ENCODE data around the gene KLRG1. TPM values are rescaled to one million over a fixed set of nuclear protein-coding genes. Genes with fewer than 3 reads are reported as not detected.

Gene KLRG1
- total RNA-seq, 4 donors from 2014 or later: 5.1 to 10.5 (median 7.4) TPM

DNA sequence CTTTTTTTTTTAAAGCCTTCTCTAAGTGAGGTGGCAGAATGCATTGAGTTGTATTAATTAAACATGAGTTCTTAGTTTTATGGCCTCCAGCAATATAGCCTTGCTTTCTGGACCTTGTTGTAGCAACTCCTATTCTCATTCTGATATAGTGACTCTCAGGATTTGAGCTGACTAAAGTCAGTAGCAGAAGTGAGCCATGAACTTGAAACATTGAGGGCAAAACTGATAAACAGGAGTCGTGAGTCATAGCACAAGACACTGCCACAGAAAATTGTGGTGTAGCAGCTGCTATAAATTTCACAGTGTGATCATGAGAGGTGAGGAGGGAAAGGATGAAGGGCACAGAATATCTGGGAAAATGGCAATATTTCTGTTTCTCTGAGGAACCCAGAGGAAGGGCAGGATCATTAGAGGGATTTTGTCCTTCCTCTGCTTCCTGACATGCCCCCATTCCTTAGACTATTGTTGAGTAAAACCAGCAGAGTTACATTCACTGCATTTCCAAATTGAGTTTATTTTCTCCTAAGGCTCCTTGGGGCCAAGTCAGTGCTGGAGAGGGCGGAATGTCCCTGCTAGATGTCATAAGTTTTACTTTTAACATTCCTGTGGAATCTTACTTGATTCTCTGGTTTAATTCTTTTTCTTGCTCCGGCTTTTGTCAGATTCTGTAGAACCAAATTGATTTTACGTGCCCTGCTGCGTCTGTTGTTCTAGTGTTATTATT, 7.5 kb downstream of the KLRG1 start:
- TF ChIP-seq, protein P1, sequence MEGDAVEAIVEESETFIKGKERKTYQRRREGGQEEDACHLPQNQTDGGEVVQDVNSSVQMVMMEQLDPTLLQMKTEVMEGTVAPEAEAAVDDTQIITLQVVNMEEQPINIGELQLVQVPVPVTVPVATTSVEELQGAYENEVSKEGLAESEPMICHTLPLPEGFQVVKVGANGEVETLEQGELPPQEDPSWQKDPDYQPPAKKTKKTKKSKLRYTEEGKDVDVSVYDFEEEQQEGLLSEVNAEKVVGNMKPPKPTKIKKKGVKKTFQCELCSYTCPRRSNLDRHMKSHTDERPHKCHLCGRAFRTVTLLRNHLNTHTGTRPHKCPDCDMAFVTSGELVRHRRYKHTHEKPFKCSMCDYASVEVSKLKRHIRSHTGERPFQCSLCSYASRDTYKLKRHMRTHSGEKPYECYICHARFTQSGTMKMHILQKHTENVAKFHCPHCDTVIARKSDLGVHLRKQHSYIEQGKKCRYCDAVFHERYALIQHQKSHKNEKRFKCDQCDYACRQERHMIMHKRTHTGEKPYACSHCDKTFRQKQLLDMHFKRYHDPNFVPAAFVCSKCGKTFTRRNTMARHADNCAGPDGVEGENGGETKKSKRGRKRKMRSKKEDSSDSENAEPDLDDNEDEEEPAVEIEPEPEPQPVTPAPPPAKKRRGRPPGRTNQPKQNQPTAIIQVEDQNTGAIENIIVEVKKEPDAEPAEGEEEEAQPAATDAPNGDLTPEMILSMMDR (IDR thresholded peaks at IDR 0.05; ENCODE audit: low read depth): no peak

GRCh38 chr12:9001233-9001632, 11.9 kb downstream of the KLRG1 start:
- TF ChIP-seq, protein P1 (IDR thresholded peaks at IDR 0.05; ENCODE audit: low read depth): no peak

- TF ChIP-seq, protein P1 (IDR thresholded peaks at IDR 0.05; ENCODE audit: low read depth): no peak
Observed at GRCh38 chr12:9002335-9002734, 13.0 kb downstream of the KLRG1 start.

- TF ChIP-seq, protein P1 (IDR thresholded peaks at IDR 0.05; ENCODE audit: low read depth): no peak
Observed at GRCh38 chr12:9022592-9022991, 33.2 kb downstream of the KLRG1 start.

- TF ChIP-seq, protein P1 (IDR thresholded peaks at IDR 0.05; ENCODE audit: low read depth): no peak
Observed at GRCh38 chr12:9024512-9024911, 35.2 kb downstream of the KLRG1 start.

- TF ChIP-seq, protein P1 (IDR thresholded peaks at IDR 0.05; ENCODE audit: low read depth): no peak
Observed at GRCh38 chr12:9027161-9028059, 38.1 kb downstream of the KLRG1 start.

- TF ChIP-seq, protein P1 (IDR thresholded peaks at IDR 0.05; ENCODE audit: low read depth): no peak
Observed at GRCh38 chr12:9030776-9031175, 41.4 kb downstream of the KLRG1 start.

Data from subcutaneous adipose tissue (tissue), 4 donors.